Stimulated activated naive CD4-positive, alpha-beta T cell treated with Interleukin-2 at 50 U/mL for 16 hours (primary cell): ENCODE results near the gene SPTA1.

Source experiments
- DNase-seq: peaks from one replicate; lab custom pipeline; 2025; lab: John Stamatoyannopoulos, UW

The SPTA1 gene

GRCh38 chr1:158685085-158685484 lies 1.4 kb downstream of the SPTA1 start:
- DNase-seq = no peak

GRCh38 chr1:158681606-158682005 lies 4.9 kb downstream of the SPTA1 start:
- no peak for DNase-seq

DNA sequence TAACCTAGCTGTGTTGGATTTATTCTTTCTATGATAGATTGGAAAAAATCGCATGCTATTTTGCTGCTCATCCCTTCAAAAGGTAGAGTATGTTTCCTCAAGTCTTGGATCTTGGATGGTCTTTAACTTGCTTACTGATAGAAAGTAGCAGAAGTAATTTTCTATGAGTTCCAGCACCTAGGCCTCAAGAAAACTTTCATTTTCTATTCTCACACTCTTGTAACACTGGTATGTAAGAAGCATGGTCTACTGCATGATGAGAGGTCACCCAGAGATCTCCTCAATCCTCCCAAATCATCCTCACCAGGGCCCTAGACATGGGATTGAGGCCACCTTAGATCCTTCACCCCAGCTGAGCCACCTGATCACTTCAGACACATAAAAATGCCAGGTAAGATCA lies 7.2 kb downstream of the SPTA1 start:
- no peak for DNase-seq

GRCh38 chr1:158675563-158676323 lies 10.8 kb downstream of the SPTA1 start:
- DNase-seq = no peak

DNA sequence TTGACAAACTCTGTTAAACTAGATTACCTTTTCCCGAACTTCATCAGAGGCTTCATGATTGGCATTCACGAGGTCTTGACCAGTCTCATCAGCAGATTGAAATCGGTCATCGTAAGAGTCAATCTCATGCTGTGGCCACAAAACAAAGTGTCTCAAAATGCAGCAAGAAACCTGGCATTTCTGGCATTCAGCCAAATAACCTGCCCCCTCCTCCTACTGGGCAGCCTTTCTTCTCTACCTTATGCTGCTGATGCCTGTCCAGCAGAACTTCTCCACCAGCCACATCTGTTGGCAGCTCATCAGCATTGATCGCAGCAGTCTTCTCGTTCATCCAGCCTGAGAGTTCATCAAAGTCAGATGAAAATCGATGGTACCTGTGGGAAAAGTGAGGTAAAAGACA lies 12.2 kb downstream of the SPTA1 start:
- DNase-seq = no peak

DNA sequence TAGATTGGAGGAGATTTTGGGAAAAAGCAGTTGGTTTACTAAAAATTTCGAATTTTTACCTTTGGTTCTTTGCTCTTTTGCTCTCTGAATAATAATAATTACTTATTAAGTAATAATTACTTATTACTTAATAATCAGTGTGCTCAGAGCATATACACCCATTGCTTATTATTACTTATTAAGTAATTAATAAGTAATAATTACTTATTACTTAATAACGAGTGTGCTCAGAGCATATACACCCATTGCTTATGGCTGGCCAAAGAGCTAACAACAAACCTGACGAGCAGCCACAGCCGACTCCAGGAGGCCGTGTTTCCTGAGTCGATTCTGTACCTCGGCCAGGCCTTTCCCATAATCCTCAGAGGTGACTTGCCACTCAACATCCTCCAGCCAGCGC lies 20.5 kb downstream of the SPTA1 start:
- DNase-seq = no peak

- no peak for DNase-seq
Measured at GRCh38 chr1:158654571-158654970, 31.9 kb downstream of the SPTA1 start.

GRCh38 chr1:158654086-158654485 lies 32.4 kb downstream of the SPTA1 start:
- no peak for DNase-seq

GRCh38 chr1:158652721-158653334 lies 33.7 kb downstream of the SPTA1 start:
- DNase-seq = no peak

GRCh38 chr1:158649052-158649451 lies 37.5 kb downstream of the SPTA1 start:
- DNase-seq = no peak

DNA sequence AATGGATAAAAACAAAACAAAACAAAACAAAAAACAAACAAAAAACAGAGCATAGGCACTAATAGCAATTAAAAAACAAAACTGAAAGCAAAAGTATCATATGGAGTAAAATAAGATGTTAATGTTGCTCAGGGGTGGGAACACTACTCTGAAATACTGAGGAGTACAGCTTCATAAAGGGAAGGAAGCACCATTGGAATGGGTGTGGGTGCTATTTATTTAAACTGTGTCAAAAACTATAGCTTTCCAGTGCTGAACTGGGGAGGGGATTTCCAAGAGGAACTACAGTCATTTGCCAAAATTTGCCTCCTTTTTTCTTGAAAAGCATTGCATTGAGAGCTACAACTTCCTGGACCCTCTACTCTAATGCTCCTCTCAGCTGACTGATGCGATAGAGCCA lies 40.0 kb downstream of the SPTA1 start:
- DNase-seq = no peak

- no peak for DNase-seq
Measured at GRCh38 chr1:158644449-158644848, 42.1 kb downstream of the SPTA1 start.

- no peak for DNase-seq
Measured at GRCh38 chr1:158638904-158639303, 47.6 kb downstream of the SPTA1 start.

GRCh38 chr1:158638146-158638545 lies 48.4 kb downstream of the SPTA1 start:
- DNase-seq = no peak

DNA sequence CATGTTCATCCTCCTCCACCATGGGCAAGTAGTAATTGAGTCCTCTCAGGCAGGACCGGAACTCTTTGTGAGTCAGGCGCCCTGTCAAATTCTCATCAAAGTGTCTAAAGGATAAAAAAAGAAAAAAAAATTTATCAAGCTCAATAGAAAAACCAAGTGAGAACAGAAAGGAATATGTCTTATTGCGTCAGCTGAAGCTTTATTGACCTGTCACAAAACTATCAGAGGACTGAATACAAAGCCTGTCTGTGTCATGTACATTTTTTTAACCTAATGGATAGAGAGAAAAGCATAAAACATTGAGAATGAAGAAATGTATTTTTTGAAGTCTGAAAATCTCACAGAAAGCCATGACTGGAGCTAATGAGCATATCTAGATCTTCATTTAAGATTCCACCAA lies 72.8 kb downstream of the SPTA1 start:
- DNase-seq = no peak

DNA sequence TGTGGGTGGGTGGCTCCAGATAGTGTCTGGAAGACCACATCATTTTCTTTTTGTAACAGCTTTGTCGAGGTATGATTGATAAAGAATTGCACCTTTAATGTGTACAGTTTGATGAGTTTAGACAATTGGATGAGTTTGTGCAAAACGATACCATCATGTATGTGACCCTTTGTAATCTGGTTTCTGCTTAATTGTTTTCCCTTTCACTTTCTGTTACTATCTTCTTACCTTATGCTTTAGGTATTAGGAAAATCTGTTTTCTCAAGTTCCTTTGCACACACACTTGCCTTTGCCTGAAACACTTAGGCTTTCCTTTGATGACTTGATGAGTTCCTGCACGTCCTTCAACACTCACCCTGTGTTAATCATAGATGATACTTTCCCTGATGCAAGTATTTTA lies 74.6 kb downstream of the SPTA1 start:
- no peak for DNase-seq

DNA sequence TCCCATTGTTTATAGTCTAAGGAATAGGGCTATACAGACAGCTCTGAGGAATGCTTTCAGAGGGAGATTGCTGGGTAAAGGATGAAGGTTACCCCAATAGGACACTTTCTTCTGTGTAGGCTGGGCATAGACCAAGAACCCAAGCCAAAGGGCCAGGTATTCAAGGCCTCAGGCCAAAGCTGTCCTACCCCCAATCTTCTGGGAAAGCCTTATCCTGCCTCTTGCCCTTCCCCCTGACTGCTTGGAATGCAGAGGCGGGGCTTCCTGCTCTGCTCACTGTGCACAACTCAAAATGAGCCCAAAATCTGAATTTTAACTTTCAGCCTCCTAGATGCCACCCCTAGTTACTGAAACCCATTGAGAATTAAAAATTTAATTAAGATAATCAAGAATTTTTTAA lies 79.2 kb downstream of the SPTA1 start:
- DNase-seq = no peak

DNA sequence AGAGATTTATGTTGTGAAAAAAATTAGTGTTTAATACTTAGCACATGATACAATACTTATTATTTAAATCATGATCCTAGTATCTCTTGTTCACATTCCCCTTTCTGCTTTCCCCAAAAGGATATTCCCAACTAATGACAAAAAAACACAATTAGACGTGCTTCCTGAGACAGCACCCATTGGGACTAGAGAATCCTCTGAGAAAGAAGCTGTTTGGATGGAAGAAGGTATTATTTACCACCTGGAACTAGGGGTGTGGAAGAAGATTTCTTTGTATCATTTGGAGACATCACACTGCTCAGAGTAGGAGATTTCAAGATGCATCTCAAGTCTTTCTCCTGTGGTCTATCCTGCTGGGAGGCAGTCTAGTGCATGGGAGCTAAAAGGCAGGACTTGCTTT lies 81.5 kb downstream of the SPTA1 start, which contains the start of gene OR10Z1:
Gene OR10Z1, plus strand, starts transcription at position 301 of the 400 bp plus-strand sequence. CDS start 1,171 bp downstream, outside the sequence.
- no peak for DNase-seq

GRCh38 chr1:158600735-158601134 lies 85.8 kb downstream of the SPTA1 start:
- DNase-seq = no peak

GRCh38 chr1:158586942-158587341 lies 99.6 kb downstream of the SPTA1 start:
- no peak for DNase-seq

DNA sequence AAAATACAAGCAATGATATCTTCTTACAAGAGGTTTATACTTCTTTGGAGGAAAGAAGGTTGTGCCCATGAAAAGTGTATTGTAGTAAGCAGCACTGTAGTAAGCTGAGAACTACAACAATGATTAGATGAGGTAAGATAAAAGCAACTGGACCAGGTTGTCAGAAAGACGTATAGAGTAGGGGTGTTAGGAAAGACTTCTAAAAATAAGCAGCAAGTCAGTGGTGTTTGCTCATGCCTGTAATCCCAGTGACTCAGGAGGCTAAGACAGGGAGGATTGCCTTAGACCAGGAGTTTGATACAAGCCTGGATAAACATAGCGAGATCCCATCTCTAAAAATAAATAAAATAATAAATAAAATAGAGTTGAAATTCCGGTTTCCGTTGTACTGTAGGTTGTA lies 102.6 kb downstream of the SPTA1 start:
- no peak for DNase-seq

GRCh38 chr1:158579733-158580132 lies 106.8 kb downstream of the SPTA1 start, which contains the start of gene OR10X1:
Gene OR10X1 (minus strand): TSS chr1:158579899. CDS start chr1:158579899, 0 bp downstream.
- DNase-seq = no peak

- DNase-seq = no peak
Measured at GRCh38 chr1:158577561-158577960, 109.0 kb downstream of the SPTA1 start.

- DNase-seq = no peak
Measured at GRCh38 chr1:158572226-158572625, 114.3 kb downstream of the SPTA1 start.
